Mesodermal cell (in vitro differentiated cells): ENCODE measurements around the gene PAX5.

Source experiments
- H3K27ac ChIP-seq: 2 replicates; pipeline ENCODE4 v1.7.0; 2013; ENCODE audit warnings: mild to moderate bottlenecking, low read depth, low read length, moderate library complexity; ENCODE audit not compliant: severe bottlenecking
- H3K36me3 ChIP-seq: 2 replicates; pipeline ENCODE4 v1.7.1; 2013; ENCODE audit warnings: mild to moderate bottlenecking, low read length, moderate library complexity; ENCODE audit not compliant: control insufficient read depth, insufficient read depth
- H3K4me1 ChIP-seq: one replicate; pipeline ENCODE4 v1.7.1; 2013; ENCODE audit warnings: mild to moderate bottlenecking, low read length; ENCODE audit not compliant: insufficient read depth, control insufficient read depth, poor library complexity, severe bottlenecking
- H3K4me3 ChIP-seq: 2 replicates; pipeline ENCODE4 v1.7.0; 2013; ENCODE audit warnings: low read length, control low read depth, mild to moderate bottlenecking; ENCODE audit not compliant: insufficient read depth, poor library complexity, severe bottlenecking; ENCODE audit errors: extremely low read depth
- H3K9me3 ChIP-seq: 2 replicates; pipeline ENCODE4 v1.7.1; 2013; ENCODE audit warnings: mild to moderate bottlenecking, low read length, moderate library complexity; ENCODE audit not compliant: control insufficient read depth
- WGBS, 2 experiments: methylation state at CpG; one replicate each; pipeline ENCODE4 v1.1.5; 2013; ENCODE audit warnings: missing lambda C conversion rate in 2 of 2; ENCODE audit not compliant: insufficient coverage in 2 of 2; 5-methylcytosine and 5-hydroxymethylcytosine counted together

PAX5 gene

GRCh38 chr9:36968574-36969215, 65.4 kb downstream of the PAX5 start:
- Histone ChIP-seq H3K9me3 (no peaks in the 10 kb centered on the region), H3K36me3 (no peaks in the 10 kb centered on the region), H3K27ac (no peak overlapping the region), H3K4me3 (no peak overlapping the region), H3K4me1 (no peaks in the 10 kb centered on the region)
- WGBS, 2 experiments: 80 to 81% methylated on average over 5 to 6 of the region's 7 CpGs

DNA sequence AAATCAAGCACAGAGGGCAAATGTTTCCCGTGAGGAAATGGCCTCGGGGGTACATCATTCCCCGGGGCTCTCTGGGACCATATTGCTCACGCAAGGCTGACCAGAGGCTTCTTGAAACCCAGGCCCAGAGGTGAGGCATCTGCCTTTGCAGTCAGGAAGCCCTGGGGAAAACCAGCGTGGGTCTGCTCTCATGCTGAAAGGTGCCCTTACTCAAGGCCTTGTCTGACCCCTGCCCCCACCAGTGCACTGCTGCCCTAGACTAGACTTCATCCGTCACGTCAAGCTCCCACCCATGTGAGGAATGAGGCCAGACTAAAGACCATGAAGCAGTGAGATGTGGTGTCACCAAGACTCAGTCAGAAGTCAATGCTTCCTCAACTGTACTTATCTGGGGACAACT, 66.1 kb downstream of the PAX5 start:
- Histone ChIP-seq H3K9me3 (no peaks in the 10 kb centered on the region), H3K27ac (no peak overlapping the region), H3K36me3 (no peaks in the 10 kb centered on the region), H3K4me1 (no peaks in the 10 kb centered on the region), H3K4me3 (no peak overlapping the region)
- 84 to 86% methylated on average over 7 of the region's 7 CpGs for WGBS, 2 experiments

GRCh38 chr9:36966371-36967097, 67.5 kb downstream of the PAX5 start:
- Histone ChIP-seq H3K4me3 (no peak overlapping the region), H3K4me1 (no peaks in the 10 kb centered on the region), H3K9me3 (no peaks in the 10 kb centered on the region), H3K27ac (no peak overlapping the region), H3K36me3 (no peaks in the 10 kb centered on the region)
- WGBS, 2 experiments: 87 to 95% methylated on average over 9 to 17 of the region's 21 CpGs

- Histone ChIP-seq H3K27ac (no peak overlapping the region), H3K36me3 (no peaks in the 10 kb centered on the region), H3K4me1 (no peaks in the 10 kb centered on the region), H3K9me3 (no peaks in the 10 kb centered on the region), H3K4me3 (no peak overlapping the region)
- 77 to 92% methylated on average over 7 of the region's 7 CpGs for WGBS, 2 experiments
Measured at GRCh38 chr9:36964791-36965190, 69.3 kb downstream of the PAX5 start.

GRCh38 chr9:36963346-36963745, 70.7 kb downstream of the PAX5 start:
- Histone ChIP-seq H3K27ac (no peak overlapping the region), H3K9me3 (no peaks in the 10 kb centered on the region), H3K4me3 (no peak overlapping the region), H3K36me3 (no peaks in the 10 kb centered on the region), H3K4me1 (no peaks in the 10 kb centered on the region)
- 88 to 97% methylated on average over 4 to 7 of the region's 7 CpGs for WGBS, 2 experiments

GRCh38 chr9:36962691-36963090, 71.4 kb downstream of the PAX5 start:
- WGBS, 2 experiments: 90 to 95% methylated on average over 9 to 10 of the region's 11 CpGs
- H3K4me1 ChIP-seq: no peaks in the 10 kb centered on the region
- no peaks in the 10 kb centered on the region for H3K9me3 ChIP-seq
- no peaks in the 10 kb centered on the region for H3K36me3 ChIP-seq
- H3K4me3 ChIP-seq: no peak overlapping the region
- no peak overlapping the region for H3K27ac ChIP-seq

- no peaks in the 10 kb centered on the region for H3K4me1 ChIP-seq
- no peaks in the 10 kb centered on the region for H3K36me3 ChIP-seq
- H3K9me3 ChIP-seq: no peaks in the 10 kb centered on the region
- WGBS, 2 experiments: 91 to 93% methylated on average over 23 to 24 of the region's 26 CpGs
- H3K27ac ChIP-seq: no peak overlapping the region
- H3K4me3 ChIP-seq: no peak overlapping the region
Measured at GRCh38 chr9:36961561-36962325, 72.3 kb downstream of the PAX5 start.

DNA sequence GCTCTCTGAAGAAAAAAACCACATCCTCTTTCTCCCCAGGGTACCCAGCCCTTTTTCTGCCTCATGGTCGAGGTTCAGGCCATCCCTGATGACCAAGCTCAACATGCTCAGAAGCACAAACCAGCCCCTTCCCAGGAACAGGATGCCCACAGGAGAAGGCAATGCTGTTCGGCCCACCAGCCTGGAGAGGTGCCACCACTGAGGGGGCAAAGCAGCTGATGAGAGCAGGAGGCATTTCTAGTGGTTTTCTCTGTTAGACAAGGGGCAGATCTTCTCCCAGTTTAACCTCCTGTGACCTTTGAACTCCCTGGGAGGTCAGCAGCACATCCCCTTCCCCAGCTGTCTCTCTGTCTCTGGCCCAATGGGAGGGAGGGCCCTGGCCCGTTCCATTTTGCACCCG, 73.0 kb downstream of the PAX5 start:
- Histone ChIP-seq H3K4me1 (no peaks in the 10 kb centered on the region), H3K4me3 (no peak overlapping the region), H3K36me3 (no peaks in the 10 kb centered on the region), H3K9me3 (no peaks in the 10 kb centered on the region), H3K27ac (no peak overlapping the region)
- 69 to 83% methylated on average over 2 of the region's 4 CpGs for WGBS, 2 experiments

GRCh38 chr9:36960575-36960955, 73.5 kb downstream of the PAX5 start:
- H3K4me1 ChIP-seq: no peaks in the 10 kb centered on the region
- 85 to 94% methylated on average over 5 to 7 of the region's 7 CpGs for WGBS, 2 experiments
- no peak overlapping the region for H3K4me3 ChIP-seq
- H3K27ac ChIP-seq: no peak overlapping the region
- no peaks in the 10 kb centered on the region for H3K9me3 ChIP-seq
- no peaks in the 10 kb centered on the region for H3K36me3 ChIP-seq

DNA sequence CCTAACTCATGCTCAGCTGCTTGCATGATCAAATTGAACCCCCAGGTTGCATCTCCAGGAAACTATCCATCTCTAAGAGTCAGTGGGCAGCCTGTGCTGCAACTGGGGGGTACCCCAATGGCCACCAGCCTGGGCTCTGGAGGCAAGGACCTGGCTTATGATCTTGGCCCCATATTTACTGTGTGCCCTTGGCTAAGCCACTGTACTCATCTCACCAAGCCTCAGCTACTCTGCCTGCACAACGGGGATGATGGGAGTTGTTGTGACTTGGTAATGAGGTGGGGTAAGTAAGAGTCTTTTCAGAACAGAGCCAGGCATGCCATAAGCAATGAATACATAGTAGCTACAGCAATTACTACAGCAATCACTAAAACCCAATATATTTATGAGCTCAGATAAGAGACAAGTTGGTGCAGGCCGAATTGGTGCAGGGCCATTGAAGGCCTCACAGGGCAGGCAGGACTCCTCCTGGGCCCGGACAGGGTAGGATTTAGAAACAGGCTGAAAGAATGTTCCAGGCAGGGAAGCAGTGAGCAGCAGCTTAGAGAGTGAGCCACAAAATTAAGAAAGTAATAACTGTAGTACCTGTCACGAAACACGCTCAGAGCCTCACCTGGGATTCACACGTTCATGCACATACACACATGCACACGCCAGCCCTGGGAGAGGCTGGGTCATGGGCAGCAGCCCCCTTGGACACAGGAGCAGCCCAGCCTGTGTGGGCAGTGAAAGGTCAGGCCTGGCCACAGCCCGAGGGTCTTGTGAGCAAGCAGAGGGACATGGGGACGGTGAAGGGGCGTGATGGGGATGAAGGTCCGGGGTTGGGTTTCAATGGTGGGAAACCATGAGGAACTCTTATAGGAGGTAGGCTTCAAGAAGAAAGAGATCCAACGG, 74.1 kb downstream of the PAX5 start:
- Histone ChIP-seq H3K9me3 (no peaks in the 10 kb centered on the region), H3K36me3 (no peaks in the 10 kb centered on the region), H3K4me1 (no peaks in the 10 kb centered on the region), H3K4me3 (no peak overlapping the region), H3K27ac (no peak overlapping the region)
- 93 to 96% methylated on average over 11 of the region's 12 CpGs for WGBS, 2 experiments
